HG03039 (cell line): ENCODE measurements around the gene CLIC4.
"Not testable (repeated sequence)": the region's sequence is repeated elsewhere in the genome, so short reads cannot be mapped to it uniquely, and the experiment has no call there.

Experiments
- ATAC-seq: cut with Tn5 transposase; IDR thresholded peaks from one replicate; pipeline ENCODE4 v1.9.1; 2021; ENCODE audit warnings: mild to moderate bottlenecking, moderate library complexity; ENCODE audit not compliant: unreplicated experiment

CLIC4 gene

GRCh38 chr1:24803987-24804530, 58.8 kb downstream of the CLIC4 start:
- ATAC-seq, result no peak

- no peak for ATAC-seq
Measured at GRCh38 chr1:24805534-24806301, 60.5 kb downstream of the CLIC4 start.

- ATAC-seq, result no peak
Measured at GRCh38 chr1:24806588-24806987, 61.3 kb downstream of the CLIC4 start.

GRCh38 chr1:24811494-24811893, 66.2 kb downstream of the CLIC4 start:
- ATAC-seq, result not testable (repeated sequence)

- not testable (repeated sequence) for ATAC-seq
Measured at GRCh38 chr1:24820221-24820620, 75.0 kb downstream of the CLIC4 start.

GRCh38 chr1:24822887-24823286, 77.6 kb downstream of the CLIC4 start:
- no peak for ATAC-seq

GRCh38 chr1:24823486-24823885, 78.2 kb downstream of the CLIC4 start:
- not testable (repeated sequence) for ATAC-seq

GRCh38 chr1:24825174-24825573, 79.9 kb downstream of the CLIC4 start:
- ATAC-seq, result no peak

- ATAC-seq, result no peak
Measured at GRCh38 chr1:24826510-24826909, 81.3 kb downstream of the CLIC4 start.

- ATAC-seq, result no peak
Measured at GRCh38 chr1:24827379-24828135, 82.3 kb downstream of the CLIC4 start.

- no peak for ATAC-seq
Measured at GRCh38 chr1:24828183-24828886, 83.1 kb downstream of the CLIC4 start.

- ATAC-seq, result no peak
Measured at GRCh38 chr1:24828887-24829192, 83.6 kb downstream of the CLIC4 start.

- ATAC-seq, result no peak
Measured at GRCh38 chr1:24830680-24831272, 85.5 kb downstream of the CLIC4 start.

GRCh38 chr1:24841593-24841992, 96.3 kb downstream of the CLIC4 start:
- ATAC-seq, result no peak

- ATAC-seq, result no peak
Measured at GRCh38 chr1:24846671-24847070, 101.4 kb downstream of the CLIC4 start.

GRCh38 chr1:24847995-24848881, 103.0 kb downstream of the CLIC4 start:
- peak; percentile 71 for ATAC-seq

- no peak for ATAC-seq
Measured at GRCh38 chr1:24849672-24850295, 104.5 kb downstream of the CLIC4 start.

GRCh38 chr1:24850328-24850920, 105.2 kb downstream of the CLIC4 start:
- no peak for ATAC-seq

- ATAC-seq, result no peak
Measured at GRCh38 chr1:24853649-24854048, 108.4 kb downstream of the CLIC4 start.
